DND-41 (cell line): ENCODE data around the gene AVEN.

Source experiments
- CTCF ChIP-seq: IDR thresholded peaks from 2 replicates; pipeline ENCODE4 v1.5.1; 2012; ENCODE audit warnings: borderline replicate concordance, low read length, moderate library complexity, mild to moderate bottlenecking; ENCODE audit not compliant: poor library complexity, severe bottlenecking; ENCODE audit errors: extremely low read depth
- EZH2 ChIP-seq: IDR thresholded peaks from 3 replicates; pipeline ENCODE4 v1.6.1; 2012; ENCODE audit warnings: borderline replicate concordance, low read depth, mild to moderate bottlenecking, moderate library complexity, low read length, inconsistent platforms; ENCODE audit not compliant: severe bottlenecking

DNA sequence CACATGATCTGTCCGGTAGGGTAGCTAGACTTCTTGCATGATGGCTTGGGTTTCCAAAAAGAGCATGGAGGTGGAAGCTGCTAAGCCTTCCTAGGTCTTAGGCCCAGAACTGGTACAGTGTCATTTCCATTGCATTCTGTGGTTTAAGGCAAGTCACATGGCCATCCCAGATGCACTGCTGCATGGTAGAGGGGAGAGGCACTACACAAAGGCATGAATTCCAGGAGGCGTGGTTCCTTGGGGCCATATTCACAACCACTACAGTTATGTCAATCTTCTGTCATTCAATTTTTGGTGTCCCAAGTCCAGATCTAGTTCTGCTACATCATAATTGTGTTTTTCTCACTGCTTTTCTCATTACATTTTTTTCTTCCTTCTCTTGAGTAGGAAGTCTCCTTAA, 192.9 kb downstream of the AVEN start:
- no peak for TF ChIP-seq CTCF
- TF ChIP-seq EZH2, result no peak
